ENCODE measurements around the gene SDK1. TPM values are rescaled to one million over a fixed set of nuclear protein-coding genes. Genes with fewer than 3 reads are reported as not detected.

SDK1 gene
- total RNA-seq, 1 experiment from 2014 or later = 7.1 TPM

- BruUV-seq (replicated peaks) = no TSS peak
- no peak for DNase-seq
Measured at GRCh38 chr7:4210821-4211220, 909.8 kb downstream of the SDK1 start.

GRCh38 chr7:4211261-4211660 is 910.2 kb downstream of the SDK1 start:
- POLR2A ChIA-PET = no interaction called here
- no peaks in the 10 kb centered on the region for H3K4me1 Mint-ChIP-seq (ENCODE audit: low read depth, unreplicated experiment)
- H3K4me3 Mint-ChIP-seq (ENCODE audit: unreplicated experiment) = no peak overlapping the region
- peaks cover 5% of the 10 kb centered on the region for H3K36me3 Mint-ChIP-seq (ENCODE audit: insufficient read depth, unreplicated experiment)
- no TSS peak for BruUV-seq (replicated peaks)
- Histone ChIP-seq H3K9me3 (no peaks in the 10 kb centered on the region), H3K36me3 (ENCODE audit: control insufficient read depth, insufficient read depth, low read length) (no peaks in the 10 kb centered on the region), H3K27me3 (replicated peaks; ENCODE audit: control insufficient read depth, insufficient read depth, low read length) (no peaks in the 10 kb centered on the region), H3K4me3 (ENCODE audit: low read depth, low read length) (no peak overlapping the region), H3K4me1 (no peaks in the 10 kb centered on the region)
- no peaks in the 10 kb centered on the region for H3K27me3 Mint-ChIP-seq (ENCODE audit: insufficient read depth, unreplicated experiment)
- intact Hi-C loops (cut with micrococcal nuclease; ENCODE audit: unreplicated experiment) = no loop called here
- no peaks in the 10 kb centered on the region for H3K9me3 Mint-ChIP-seq (ENCODE audit: unreplicated experiment)
- no peak for TF ChIP-seq CTCF (IDR thresholded peaks at IDR 0.05; ENCODE audit: insufficient read depth in 1 of 2, low read depth in 1 of 2, low read length in 1 of 2, severe bottlenecking in 1 of 2, unreplicated experiment in 1 of 2)
- no peak for DNase-seq
- CTCF ChIA-PET = no interaction called here
- no peak overlapping the region for H3K27ac Mint-ChIP-seq (ENCODE audit: unreplicated experiment)

More at GRCh38 chr7:4210821-4211220, 909.8 kb downstream of the SDK1 start:
- Mint-ChIP-seq H3K9me3 (ENCODE audit: unreplicated experiment) (no peaks in the 10 kb centered on the region), H3K4me1 (ENCODE audit: low read depth, unreplicated experiment) (no peaks in the 10 kb centered on the region), H3K4me3 (ENCODE audit: unreplicated experiment) (no peak overlapping the region), H3K27me3 (ENCODE audit: insufficient read depth, unreplicated experiment) (no peaks in the 10 kb centered on the region), H3K36me3 (ENCODE audit: insufficient read depth, unreplicated experiment) (peaks cover 5% of the 10 kb centered on the region), H3K27ac (ENCODE audit: unreplicated experiment) (no peak overlapping the region)
- Histone ChIP-seq H3K4me3 (ENCODE audit: low read depth, low read length) (no peak overlapping the region), H3K4me1 (no peaks in the 10 kb centered on the region), H3K36me3 (ENCODE audit: control insufficient read depth, insufficient read depth, low read length) (no peaks in the 10 kb centered on the region), H3K27me3 (replicated peaks; ENCODE audit: control insufficient read depth, insufficient read depth, low read length) (no peaks in the 10 kb centered on the region), H3K9me3 (no peaks in the 10 kb centered on the region)
- no peak for TF ChIP-seq CTCF (IDR thresholded peaks at IDR 0.05; ENCODE audit: insufficient read depth in 1 of 2, low read depth in 1 of 2, low read length in 1 of 2, severe bottlenecking in 1 of 2, unreplicated experiment in 1 of 2)
- intact Hi-C loops (cut with micrococcal nuclease; ENCODE audit: unreplicated experiment) = no loop called here
- ChIA-PET POLR2A (no interaction called here), CTCF (no interaction called here)

GRCh38 chr7:4212376-4212775 is 911.3 kb downstream of the SDK1 start:
- DNase-seq = no peak
- intact Hi-C loops (cut with micrococcal nuclease; ENCODE audit: unreplicated experiment) = no loop called here
- POLR2A ChIA-PET = no interaction called here
- H3K4me3 Mint-ChIP-seq (ENCODE audit: unreplicated experiment) = no peak overlapping the region
- H3K36me3 ChIP-seq (ENCODE audit: control insufficient read depth, insufficient read depth, low read length) = no peaks in the 10 kb centered on the region
- CTCF ChIA-PET = no interaction called here
- H3K27ac Mint-ChIP-seq (ENCODE audit: unreplicated experiment) = no peak overlapping the region
- H3K27me3 ChIP-seq (replicated peaks; ENCODE audit: control insufficient read depth, insufficient read depth, low read length) = no peaks in the 10 kb centered on the region
- H3K36me3 Mint-ChIP-seq (ENCODE audit: insufficient read depth, unreplicated experiment) = peaks cover 5% of the 10 kb centered on the region
- H3K4me1 ChIP-seq = no peaks in the 10 kb centered on the region
- no TSS peak for BruUV-seq (replicated peaks)
- no peaks in the 10 kb centered on the region for H3K4me1 Mint-ChIP-seq (ENCODE audit: low read depth, unreplicated experiment)
- TF ChIP-seq CTCF (IDR thresholded peaks at IDR 0.05; ENCODE audit: insufficient read depth in 1 of 2, low read depth in 1 of 2, low read length in 1 of 2, severe bottlenecking in 1 of 2, unreplicated experiment in 1 of 2) = no peak
- H3K9me3 Mint-ChIP-seq (ENCODE audit: unreplicated experiment) = no peaks in the 10 kb centered on the region
- no peaks in the 10 kb centered on the region for H3K27me3 Mint-ChIP-seq (ENCODE audit: insufficient read depth, unreplicated experiment)
- H3K9me3 ChIP-seq = no peaks in the 10 kb centered on the region
- H3K4me3 ChIP-seq (ENCODE audit: low read depth, low read length) = no peak overlapping the region

Data from Caco-2 (cell line).